Mesenchymal stem cell (in vitro differentiated cells and primary cell): ENCODE results near the gene SLC12A7.

ENCODE experiments used
- DNase-seq: peaks from one replicate; pipeline ENCODE4 v3.0.0-alpha.2; 2013
- H2AFZ ChIP-seq: one replicate; pipeline ENCODE4 v1.6.1; 2013; ENCODE audit warnings: low read depth, mild to moderate bottlenecking, control low read depth, inconsistent platforms, low read length, moderate library complexity
- H2AK5ac ChIP-seq: 2 replicates; pipeline ENCODE4 v1.6.1; 2013; ENCODE audit warnings: low read length, moderate library complexity, mild to moderate bottlenecking, inconsistent platforms; ENCODE audit not compliant: severe bottlenecking
- H2BK120ac ChIP-seq: one replicate; pipeline ENCODE4 v1.6.1; 2013; ENCODE audit warnings: low read depth, mild to moderate bottlenecking, inconsistent platforms, low read length, moderate library complexity
- H2BK12ac ChIP-seq, 2 experiments: one replicate each; pipeline ENCODE4 v1.6.1; 2013; ENCODE audit warnings: inconsistent platforms in 2 of 2, low read length in 2 of 2, mild to moderate bottlenecking in 2 of 2, moderate library complexity in 2 of 2, control low read depth in 1 of 2
- H2BK15ac ChIP-seq: one replicate; pipeline ENCODE4 v1.6.1; 2013; ENCODE audit warnings: mild to moderate bottlenecking, low read depth, inconsistent platforms; ENCODE audit not compliant: poor library complexity, severe bottlenecking
- H2BK5ac ChIP-seq: 2 replicates; pipeline ENCODE4 v1.6.1; 2013; ENCODE audit warnings: low read depth, mild to moderate bottlenecking, low read length, control low read depth, inconsistent platforms; ENCODE audit not compliant: poor library complexity, severe bottlenecking
- H3K14ac ChIP-seq, 2 experiments: one replicate each; pipeline ENCODE4 v1.6.1; 2013; ENCODE audit warnings: inconsistent platforms in 2 of 2, low read length in 2 of 2, control low read depth in 1 of 2, mild to moderate bottlenecking in 1 of 2, moderate library complexity in 1 of 2
- H3K18ac ChIP-seq, 2 experiments: one replicate each; pipeline ENCODE4 v1.6.1; 2013; ENCODE audit warnings: inconsistent platforms in 2 of 2, low read length in 2 of 2, control low read depth in 1 of 2, low read depth in 1 of 2, mild to moderate bottlenecking in 1 of 2
- H3K23ac ChIP-seq, 2 experiments: one replicate each; pipeline ENCODE4 v1.6.1; 2013; ENCODE audit warnings: inconsistent platforms in 2 of 2, low read length in 2 of 2, mild to moderate bottlenecking in 2 of 2, moderate library complexity in 2 of 2, control low read depth in 1 of 2
- H3K27ac ChIP-seq: 2 replicates; pipeline ENCODE4 v1.5.1; 2013; ENCODE audit warnings: mild to moderate bottlenecking, moderate library complexity, low read length, control low read depth, inconsistent platforms; ENCODE audit not compliant: poor library complexity, severe bottlenecking
- H3K27me3 ChIP-seq, 2 experiments: 2 replicates each; pipeline versions ENCODE4 v1.6.1 to v1.7.0; 2013; ENCODE audit warnings: low read length in 2 of 2, mild to moderate bottlenecking in 2 of 2, moderate library complexity in 2 of 2, control low read depth in 1 of 2, inconsistent platforms in 1 of 2; ENCODE audit not compliant: control insufficient read depth in 1 of 2, insufficient read depth in 1 of 2
- H3K36me3 ChIP-seq, 2 experiments: 2 replicates each; pipeline versions ENCODE4 v1.6.1 to v1.7.0; 2013; ENCODE audit warnings: low read length in 2 of 2, control low read depth in 1 of 2, inconsistent platforms in 1 of 2, low read depth in 1 of 2, mild to moderate bottlenecking in 1 of 2; ENCODE audit not compliant: insufficient read depth in 2 of 2, control insufficient read depth in 1 of 2
- H3K4ac ChIP-seq, 2 experiments: one replicate each; pipeline ENCODE4 v1.6.1; 2013; ENCODE audit warnings: inconsistent platforms in 2 of 2, low read length in 2 of 2, mild to moderate bottlenecking in 2 of 2, moderate library complexity in 2 of 2, control low read depth in 1 of 2, low read depth in 1 of 2
- H3K4me1 ChIP-seq: 2 replicates; pipeline ENCODE4 v1.6.1; 2013; ENCODE audit warnings: low read depth, low read length, control low read depth; ENCODE audit not compliant: control insufficient read depth, insufficient read depth
- H3K4me2 ChIP-seq: 2 replicates; pipeline ENCODE4 v1.6.1; 2013; ENCODE audit warnings: low read length, mild to moderate bottlenecking, inconsistent platforms; ENCODE audit not compliant: poor library complexity, severe bottlenecking
- H3K4me3 ChIP-seq, 2 experiments: 2 replicates each; pipeline versions ENCODE4 v1.5.1 to v1.7.0; 2013; ENCODE audit warnings: low read length in 2 of 2, mild to moderate bottlenecking in 2 of 2, control low read depth in 1 of 2, low read depth in 1 of 2; ENCODE audit not compliant: insufficient read depth in 1 of 2
- H3K79me1 ChIP-seq: replicated peaks from 2 replicates; pipeline ENCODE4 v1.6.1; 2013; ENCODE audit warnings: mild to moderate bottlenecking, control low read depth, low read length, inconsistent platforms; ENCODE audit not compliant: poor library complexity, severe bottlenecking
- H3K9ac ChIP-seq: 2 replicates; pipeline ENCODE4 v1.7.0; 2013; ENCODE audit warnings: mild to moderate bottlenecking, low read length, moderate library complexity
- H3K9me3 ChIP-seq: 2 replicates; pipeline ENCODE4 v1.7.0; 2013; ENCODE audit warnings: mild to moderate bottlenecking, low read length; ENCODE audit not compliant: control insufficient read depth
- H4K8ac ChIP-seq: one replicate; pipeline ENCODE4 v1.6.1; 2013; ENCODE audit warnings: inconsistent platforms, mild to moderate bottlenecking, low read length, moderate library complexity
- H4K91ac ChIP-seq: one replicate; pipeline ENCODE4 v1.6.1; 2013; ENCODE audit warnings: mild to moderate bottlenecking, low read length, inconsistent platforms
- WGBS: methylation state at CpG from one replicate; pipeline ENCODE4 v1.1.7; 2013; ENCODE audit warnings: mixed read lengths; 5-methylcytosine and 5-hydroxymethylcytosine counted together

SLC12A7 gene

DNA sequence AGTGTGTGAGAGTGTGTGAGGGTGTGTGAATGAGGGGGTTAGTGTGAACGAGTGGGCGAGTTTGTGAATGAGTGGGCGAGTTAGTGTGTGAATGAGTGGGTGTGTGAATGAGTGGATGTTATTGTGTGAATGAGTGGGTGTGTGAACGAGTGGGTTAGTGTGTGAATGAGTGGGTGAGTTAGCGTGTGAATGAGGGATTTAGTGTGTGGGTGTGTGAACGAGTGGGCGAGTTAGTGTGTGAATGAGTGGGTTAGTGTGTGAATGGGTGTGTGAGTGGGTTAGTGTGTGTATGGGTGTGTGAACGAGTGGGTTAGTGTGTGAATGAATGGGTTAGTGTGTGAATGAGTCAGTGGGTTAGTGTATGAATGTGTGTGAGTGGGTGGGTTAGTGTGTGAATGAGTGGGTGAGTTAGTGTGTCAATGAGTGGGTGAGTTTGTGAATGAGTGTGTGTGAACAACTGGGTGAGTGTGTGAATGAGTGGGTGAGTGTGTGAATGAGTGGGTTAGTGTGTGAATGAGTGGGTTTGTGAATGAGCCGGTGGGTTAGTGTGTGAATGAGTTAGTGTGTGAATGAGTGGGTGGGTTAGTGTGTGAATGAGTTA, 65.8 kb downstream of the SLC12A7 start:
- no peaks in the 10 kb centered on the region for H3K36me3 ChIP-seq
- H2BK12ac ChIP-seq = no peak overlapping the region
- no peak overlapping the region for H2AFZ ChIP-seq
- H3K79me1 ChIP-seq = no peaks in the 10 kb centered on the region
- no peak overlapping the region for H3K4me2 ChIP-seq
- H3K27ac ChIP-seq = no peak overlapping the region
- H3K14ac ChIP-seq = no peak overlapping the region
- H3K4me3 ChIP-seq = no peak overlapping the region
- H3K23ac ChIP-seq = no peak overlapping the region
- no peak overlapping the region for H2BK15ac ChIP-seq
- H2BK5ac ChIP-seq = no peak overlapping the region
- H3K27me3 ChIP-seq = peaks cover 0 to 9% of the 10 kb centered on the region in 2 experiments
- no peak overlapping the region for H3K4ac ChIP-seq
- H3K18ac ChIP-seq = no peak overlapping the region
- H4K91ac ChIP-seq = no peak overlapping the region
- H4K8ac ChIP-seq = no peak overlapping the region
- 92% methylated on average over 9 of the region's 9 CpGs for WGBS
- H3K9ac ChIP-seq = no peak overlapping the region
- H3K9me3 ChIP-seq = no peaks in the 10 kb centered on the region
- no peak overlapping the region for H2AK5ac ChIP-seq
- DNase-seq = no peak
- H3K4me1 ChIP-seq = no peaks in the 10 kb centered on the region
- H2BK120ac ChIP-seq = no peak overlapping the region

DNA sequence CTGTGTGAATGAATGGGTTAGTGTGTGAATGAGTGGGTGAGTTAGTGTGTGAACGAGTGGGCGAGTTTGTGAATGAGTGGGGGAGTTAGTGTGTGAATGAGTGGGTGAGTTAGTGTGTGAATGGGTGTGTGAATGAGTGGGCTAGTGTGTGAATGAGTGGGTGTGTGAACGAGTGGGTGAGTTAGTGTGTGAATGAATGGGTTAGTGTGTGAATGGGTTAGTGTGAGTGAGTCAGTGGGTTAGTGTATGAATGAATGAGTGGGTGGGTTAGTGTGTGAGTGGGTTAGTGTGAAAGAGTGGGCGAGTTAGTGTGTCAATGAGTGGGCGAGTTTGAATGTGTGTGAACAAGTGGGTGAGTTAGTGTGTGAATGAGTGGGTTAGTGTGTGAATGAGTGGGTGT, 67.7 kb downstream of the SLC12A7 start:
- Histone ChIP-seq H3K27me3 (peaks cover 0 to 4% of the 10 kb centered on the region in 2 experiments), H4K91ac (no peak overlapping the region), H3K79me1 (no peaks in the 10 kb centered on the region), H2BK12ac (no peak overlapping the region), H2AK5ac (no peak overlapping the region), H3K36me3 (no peaks in the 10 kb centered on the region), H3K4me3 (no peak overlapping the region), H3K14ac (no peak overlapping the region), H2BK5ac (no peak overlapping the region), H2BK120ac (no peak overlapping the region), H3K9me3 (no peaks in the 10 kb centered on the region), H3K4ac (no peak overlapping the region), H3K27ac (no peak overlapping the region), H3K23ac (no peak overlapping the region), H2AFZ (no peak overlapping the region), H4K8ac (no peak overlapping the region), H3K4me2 (no peak overlapping the region), H3K9ac (no peak overlapping the region), H3K18ac (no peak overlapping the region), H2BK15ac (no peak overlapping the region), H3K4me1 (no peaks in the 10 kb centered on the region)
- no peak for DNase-seq
- 83% methylated on average over 5 of the region's 5 CpGs for WGBS

DNA sequence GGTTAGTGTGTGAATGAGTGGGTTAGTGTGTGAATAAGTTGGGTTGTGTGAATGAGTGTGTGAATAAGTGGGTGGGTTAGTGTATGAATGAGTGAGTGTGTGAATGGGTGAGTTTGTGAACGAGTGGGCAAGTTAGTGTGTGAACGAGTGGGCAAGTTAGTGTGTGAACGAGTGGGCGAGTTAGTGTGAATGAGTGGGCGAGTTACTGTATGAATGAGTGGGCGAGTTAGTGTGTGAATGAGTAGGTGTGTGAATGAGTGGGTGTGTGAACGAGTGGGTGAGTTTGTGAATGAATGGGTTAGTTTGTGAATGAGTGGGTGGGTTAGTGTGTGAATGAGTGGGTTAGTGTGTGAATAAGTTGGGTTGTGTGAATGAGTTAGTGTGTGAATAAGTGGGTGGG, 68.5 kb downstream of the SLC12A7 start:
- H3K4me2 ChIP-seq = no peak overlapping the region
- no peaks in the 10 kb centered on the region for H3K4me1 ChIP-seq
- H4K8ac ChIP-seq = no peak overlapping the region
- H2BK5ac ChIP-seq = no peak overlapping the region
- WGBS = 91% methylated on average over 7 of the region's 7 CpGs
- H2BK120ac ChIP-seq = no peak overlapping the region
- H2AK5ac ChIP-seq = no peak overlapping the region
- no peaks in the 10 kb centered on the region for H3K36me3 ChIP-seq
- no peak overlapping the region for H3K4ac ChIP-seq
- H2BK12ac ChIP-seq = no peak overlapping the region
- H2AFZ ChIP-seq = no peak overlapping the region
- peaks cover 4% of the 10 kb centered on the region in 2 experiments for H3K27me3 ChIP-seq
- no peaks in the 10 kb centered on the region for H3K79me1 ChIP-seq
- no peak overlapping the region for H4K91ac ChIP-seq
- H3K9me3 ChIP-seq = no peaks in the 10 kb centered on the region
- H3K14ac ChIP-seq = no peak overlapping the region
- no peak for DNase-seq
- H3K4me3 ChIP-seq = no peak overlapping the region
- no peak overlapping the region for H3K9ac ChIP-seq
- no peak overlapping the region for H3K23ac ChIP-seq
- H3K27ac ChIP-seq = no peak overlapping the region
- H2BK15ac ChIP-seq = no peak overlapping the region
- H3K18ac ChIP-seq = no peak overlapping the region

DNA sequence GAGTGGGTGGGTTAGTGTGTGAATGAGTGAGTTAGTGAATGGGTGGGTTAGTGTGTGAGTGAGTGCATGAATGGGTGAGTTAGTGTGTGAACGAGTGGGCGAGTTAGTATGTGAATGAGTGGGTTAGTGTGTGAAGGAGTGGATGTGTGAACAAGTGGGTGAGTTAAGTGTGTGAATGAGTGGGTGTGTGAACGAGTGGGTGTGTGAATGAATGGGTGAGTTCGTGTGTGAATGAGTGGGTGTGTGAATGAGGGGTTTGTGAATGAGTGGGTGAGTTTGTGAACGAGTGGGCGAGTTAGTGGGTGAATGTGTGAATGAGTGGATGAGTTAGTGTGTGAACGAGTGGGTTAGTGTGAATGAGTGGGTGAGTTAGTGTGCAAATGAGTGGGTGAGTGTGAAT, 69.2 kb downstream of the SLC12A7 start:
- no peak overlapping the region for H3K27ac ChIP-seq
- no peak overlapping the region for H2AFZ ChIP-seq
- WGBS = 89% methylated on average over 7 of the region's 7 CpGs
- no peak overlapping the region for H2BK12ac ChIP-seq
- H2BK120ac ChIP-seq = no peak overlapping the region
- no peak overlapping the region for H3K4me2 ChIP-seq
- no peak overlapping the region for H3K9ac ChIP-seq
- H2BK5ac ChIP-seq = no peak overlapping the region
- no peak overlapping the region for H4K8ac ChIP-seq
- no peaks in the 10 kb centered on the region for H3K4me1 ChIP-seq
- DNase-seq = no peak
- H3K27me3 ChIP-seq = peaks cover 4% of the 10 kb centered on the region in 2 experiments
- H3K79me1 ChIP-seq = no peaks in the 10 kb centered on the region
- no peak overlapping the region for H2BK15ac ChIP-seq
- H3K4ac ChIP-seq = no peak overlapping the region
- no peaks in the 10 kb centered on the region for H3K36me3 ChIP-seq
- H3K18ac ChIP-seq = no peak overlapping the region
- no peak overlapping the region for H3K23ac ChIP-seq
- no peaks in the 10 kb centered on the region for H3K9me3 ChIP-seq
- no peak overlapping the region for H4K91ac ChIP-seq
- H3K4me3 ChIP-seq = no peak overlapping the region
- no peak overlapping the region for H3K14ac ChIP-seq
- no peak overlapping the region for H2AK5ac ChIP-seq
